Mononuclear cell (primary cell): ENCODE measurements around the gene GREB1L. TPM values are rescaled to one million over a fixed set of nuclear protein-coding genes. Genes with fewer than 3 reads are reported as not detected.
"Not testable (repeated sequence)": the region's sequence is repeated elsewhere in the genome, so short reads cannot be mapped to it uniquely, and the experiment has no call there.

ENCODE experiments used
- H3K27me3 ChIP-seq: 2 replicates; pipeline ENCODE4 v1.6.0; 2011; ENCODE audit warnings: low read length, control low read depth; ENCODE audit not compliant: insufficient read depth
- H3K4me1 ChIP-seq: 2 replicates; pipeline ENCODE4 v1.5.1; 2011; ENCODE audit warnings: mild to moderate bottlenecking, low read length, control low read depth; ENCODE audit not compliant: insufficient read depth
- H3K4me3 ChIP-seq: 2 replicates; pipeline ENCODE4 v1.5.1; 2011; ENCODE audit warnings: mild to moderate bottlenecking, low read length, moderate library complexity
- H3K9me3 ChIP-seq: 2 replicates; pipeline ENCODE4 v1.5.1; 2011; ENCODE audit warnings: low read depth, mild to moderate bottlenecking, control low read depth, low read length
- total RNA-seq: library from RNA; depleted of rRNA; stranded (reverse); fragments of >200 nt; gene quantifications from one replicate; pipeline ENCODE4 v1.2.3, GENCODE V29; 2012

Gene GREB1L
- total RNA-seq, 1 donor = under 0.01 TPM

- Histone ChIP-seq H3K4me3 (no peak overlapping the region), H3K9me3 (no peaks in the 10 kb centered on the region), H3K27me3 (no peaks in the 10 kb centered on the region), H3K4me1 (no peaks in the 10 kb centered on the region)
These were observed 35.5 kb downstream of the GREB1L start for GRCh38 chr18:21277578-21277977.

- not testable (repeated sequence) for H3K27me3 ChIP-seq, H3K4me3 ChIP-seq
These were observed 36.2 kb downstream of the GREB1L start for GRCh38 chr18:21278218-21278617.

GRCh38 chr18:21281603-21282002 lies 39.6 kb downstream of the GREB1L start:
- Histone ChIP-seq H3K4me1 (no peaks in the 10 kb centered on the region), H3K27me3 (no peaks in the 10 kb centered on the region), H3K9me3 (no peaks in the 10 kb centered on the region), H3K4me3 (no peak overlapping the region)

More at GRCh38 chr18:21278218-21278617, 36.2 kb downstream of the GREB1L start:
- not testable (repeated sequence) for H3K4me1 ChIP-seq, H3K9me3 ChIP-seq

GRCh38 chr18:21284540-21284939 lies 42.5 kb downstream of the GREB1L start:
- no peaks in the 10 kb centered on the region for H3K9me3 ChIP-seq
- H3K27me3 ChIP-seq = no peaks in the 10 kb centered on the region
- H3K4me3 ChIP-seq = no peak overlapping the region

GRCh38 chr18:21289827-21290226 lies 47.8 kb downstream of the GREB1L start:
- Histone ChIP-seq H3K9me3 (no peaks in the 10 kb centered on the region), H3K27me3 (no peaks in the 10 kb centered on the region), H3K4me1 (no peaks in the 10 kb centered on the region), H3K4me3 (no peak overlapping the region)

More at GRCh38 chr18:21284540-21284939, 42.5 kb downstream of the GREB1L start:
- H3K4me1 ChIP-seq = no peaks in the 10 kb centered on the region

GRCh38 chr18:21291106-21291505 lies 49.1 kb downstream of the GREB1L start:
- H3K4me1 ChIP-seq = no peaks in the 10 kb centered on the region

GRCh38 chr18:21293479-21293878 lies 51.4 kb downstream of the GREB1L start:
- Histone ChIP-seq H3K4me3 (no peak overlapping the region), H3K9me3 (no peaks in the 10 kb centered on the region), H3K27me3 (no peaks in the 10 kb centered on the region), H3K4me1 (no peaks in the 10 kb centered on the region)

More at GRCh38 chr18:21291106-21291505, 49.1 kb downstream of the GREB1L start:
- Histone ChIP-seq H3K4me3 (no peak overlapping the region), H3K27me3 (no peaks in the 10 kb centered on the region), H3K9me3 (no peaks in the 10 kb centered on the region)

GRCh38 chr18:21295101-21295500 lies 53.1 kb downstream of the GREB1L start:
- Histone ChIP-seq H3K9me3 (no peaks in the 10 kb centered on the region), H3K27me3 (no peaks in the 10 kb centered on the region), H3K4me3 (no peak overlapping the region), H3K4me1 (no peaks in the 10 kb centered on the region)

- no peak overlapping the region for H3K4me3 ChIP-seq
- H3K4me1 ChIP-seq = no peaks in the 10 kb centered on the region
- H3K27me3 ChIP-seq = no peaks in the 10 kb centered on the region
- H3K9me3 ChIP-seq = no peaks in the 10 kb centered on the region
These were observed 54.0 kb downstream of the GREB1L start for GRCh38 chr18:21296045-21296444.

GRCh38 chr18:21298351-21298750 lies 56.3 kb downstream of the GREB1L start:
- Histone ChIP-seq H3K4me3 (no peak overlapping the region), H3K9me3 (no peaks in the 10 kb centered on the region), H3K4me1 (no peaks in the 10 kb centered on the region), H3K27me3 (no peaks in the 10 kb centered on the region)

- H3K4me3 ChIP-seq = no peak overlapping the region
- no peaks in the 10 kb centered on the region for H3K4me1 ChIP-seq
- H3K27me3 ChIP-seq = no peaks in the 10 kb centered on the region
- no peaks in the 10 kb centered on the region for H3K9me3 ChIP-seq
These were observed 58.2 kb downstream of the GREB1L start for GRCh38 chr18:21300035-21300907.

GRCh38 chr18:21300908-21301200 lies 58.8 kb downstream of the GREB1L start:
- Histone ChIP-seq H3K4me3 (no peak overlapping the region), H3K27me3 (no peaks in the 10 kb centered on the region), H3K9me3 (no peaks in the 10 kb centered on the region), H3K4me1 (no peaks in the 10 kb centered on the region)

GRCh38 chr18:21303445-21303844 lies 61.4 kb downstream of the GREB1L start:
- no peak overlapping the region for H3K4me3 ChIP-seq
- H3K9me3 ChIP-seq = no peaks in the 10 kb centered on the region
- no peaks in the 10 kb centered on the region for H3K27me3 ChIP-seq
- no peaks in the 10 kb centered on the region for H3K4me1 ChIP-seq

- H3K9me3 ChIP-seq = no peaks in the 10 kb centered on the region
- H3K4me1 ChIP-seq = no peaks in the 10 kb centered on the region
- H3K4me3 ChIP-seq = no peak overlapping the region
- H3K27me3 ChIP-seq = no peaks in the 10 kb centered on the region
These were observed 61.9 kb downstream of the GREB1L start for GRCh38 chr18:21303895-21304294.

GRCh38 chr18:21305621-21306020 lies 63.6 kb downstream of the GREB1L start:
- H3K4me1 ChIP-seq = no peaks in the 10 kb centered on the region
- H3K9me3 ChIP-seq = no peaks in the 10 kb centered on the region

GRCh38 chr18:21306368-21306767 lies 64.3 kb downstream of the GREB1L start:
- H3K4me1 ChIP-seq = no peaks in the 10 kb centered on the region

More at GRCh38 chr18:21305621-21306020, 63.6 kb downstream of the GREB1L start:
- Histone ChIP-seq H3K27me3 (no peaks in the 10 kb centered on the region), H3K4me3 (no peak overlapping the region)

More at GRCh38 chr18:21306368-21306767, 64.3 kb downstream of the GREB1L start:
- Histone ChIP-seq H3K27me3 (no peaks in the 10 kb centered on the region), H3K9me3 (no peaks in the 10 kb centered on the region), H3K4me3 (no peak overlapping the region)
